Transverse colon (tissue), 3 donors: ENCODE results near the gene KLHL21.

Experiments used
- EP300 ChIP-seq: sonication (generic); formaldehyde crosslinking; IDR thresholded peaks from one replicate; pipeline ENCODE4 v1.6.1; 2017; ENCODE audit warnings: antibody characterized with exemption, low read depth
- POLR2A ChIP-seq: fragments of 450-650 bp; IDR thresholded peaks from one replicate; pipeline ENCODE4 v1.6.1; 2016; ENCODE audit warnings: antibody characterized with exemption, mild to moderate bottlenecking, moderate library complexity
- TF ChIP-seq, protein P1 (sequence below), 5 experiments: fragments of 200-600 bp in 3 of 5; fragments of 450-650 bp in 2 of 5; sonication (generic) in 3 of 5; IDR thresholded peaks; 1 replicate in 2 of 5; 2 replicates in 3 of 5; pipeline ENCODE4 v1.5.1; 2016 to 2017; ENCODE audit warnings: antibody characterized with exemption in 5 of 5, inconsistent platforms in 3 of 5, mild to moderate bottlenecking in 2 of 5, moderate library complexity in 1 of 5

DNA sequence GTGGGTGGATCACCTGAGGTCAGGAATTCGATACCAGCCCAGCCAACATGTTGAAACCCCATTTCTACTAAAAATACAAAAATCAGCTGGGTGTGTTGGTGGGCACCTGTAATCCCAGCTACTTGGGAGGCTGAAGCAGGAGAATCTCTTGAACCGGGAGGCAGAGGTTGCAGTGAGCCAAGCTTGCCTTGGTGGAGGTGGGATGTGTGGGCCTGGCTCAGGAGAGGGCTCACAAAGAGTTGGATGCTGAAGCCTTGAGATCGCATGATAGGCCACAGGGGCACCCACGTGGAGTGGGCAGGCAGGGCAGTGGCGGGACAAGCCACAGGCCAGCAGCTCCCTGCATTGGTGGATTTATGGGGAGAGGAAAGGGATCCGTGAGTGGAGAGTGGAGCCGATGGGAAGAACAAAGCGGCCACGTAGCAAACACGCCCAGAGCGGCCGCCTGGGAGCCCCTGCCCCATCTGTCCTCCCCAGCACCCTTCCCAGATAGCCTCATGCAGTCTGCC is 26.4 kb upstream of the KLHL21 start:
- TF ChIP-seq, protein P1, sequence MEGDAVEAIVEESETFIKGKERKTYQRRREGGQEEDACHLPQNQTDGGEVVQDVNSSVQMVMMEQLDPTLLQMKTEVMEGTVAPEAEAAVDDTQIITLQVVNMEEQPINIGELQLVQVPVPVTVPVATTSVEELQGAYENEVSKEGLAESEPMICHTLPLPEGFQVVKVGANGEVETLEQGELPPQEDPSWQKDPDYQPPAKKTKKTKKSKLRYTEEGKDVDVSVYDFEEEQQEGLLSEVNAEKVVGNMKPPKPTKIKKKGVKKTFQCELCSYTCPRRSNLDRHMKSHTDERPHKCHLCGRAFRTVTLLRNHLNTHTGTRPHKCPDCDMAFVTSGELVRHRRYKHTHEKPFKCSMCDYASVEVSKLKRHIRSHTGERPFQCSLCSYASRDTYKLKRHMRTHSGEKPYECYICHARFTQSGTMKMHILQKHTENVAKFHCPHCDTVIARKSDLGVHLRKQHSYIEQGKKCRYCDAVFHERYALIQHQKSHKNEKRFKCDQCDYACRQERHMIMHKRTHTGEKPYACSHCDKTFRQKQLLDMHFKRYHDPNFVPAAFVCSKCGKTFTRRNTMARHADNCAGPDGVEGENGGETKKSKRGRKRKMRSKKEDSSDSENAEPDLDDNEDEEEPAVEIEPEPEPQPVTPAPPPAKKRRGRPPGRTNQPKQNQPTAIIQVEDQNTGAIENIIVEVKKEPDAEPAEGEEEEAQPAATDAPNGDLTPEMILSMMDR (IDR thresholded peaks at IDR 0.05): no peak
- TF ChIP-seq POLR2A (no peak), EP300 (no peak)
